ENCODE measurements around the gene SH2B2. TPM values are rescaled to one million over a fixed set of nuclear protein-coding genes. Genes with fewer than 3 reads are reported as not detected.

The SH2B2 gene
- total and polyA plus RNA-seq, 8 donors = 3.1 to 8.2 (median 3.9) TPM

- no peak overlapping the region for H3K27ac ChIP-seq
- ATAC-seq (no peak), DNase-seq (peak in 1 of 4 donors; percentile 48)
- H3K4me3 ChIP-seq = no peak overlapping the region
- TF ChIP-seq CTCF (IDR thresholded peaks at IDR 0.05) = no peak
- H3K36me3 ChIP-seq = peaks cover 0 to 10% of the 10 kb centered on the region in 2 donors
- no peaks in the 10 kb centered on the region for H3K27me3 ChIP-seq
- no peaks in the 10 kb centered on the region for H3K9me3 ChIP-seq
- H3K4me1 ChIP-seq = no peaks in the 10 kb centered on the region
- intact Hi-C loops (cut with DNase I) = no loop called here
Measured at GRCh38 chr7:102258073-102258748, 28.5 kb upstream of the SH2B2 start.

- Histone ChIP-seq H3K36me3 (peaks cover 0 to 8% of the 10 kb centered on the region in 2 donors), H3K9me3 (no peaks in the 10 kb centered on the region), H3K27ac (no peak overlapping the region), H3K27me3 (no peaks in the 10 kb centered on the region), H3K4me3 (no peak overlapping the region), H3K4me1 (no peaks in the 10 kb centered on the region)
- DNase-seq (no peak), ATAC-seq (no peak)
- no peak for TF ChIP-seq CTCF (IDR thresholded peaks at IDR 0.05)
- intact Hi-C loops (cut with DNase I) = no loop called here
Measured at GRCh38 chr7:102258749-102259107, 27.9 kb upstream of the SH2B2 start.

- Histone ChIP-seq H3K36me3 (no peaks in the 10 kb centered on the region), H3K9me3 (no peaks in the 10 kb centered on the region), H3K4me3 (no peak overlapping the region), H3K4me1 (no peaks in the 10 kb centered on the region), H3K27ac (no peak overlapping the region), H3K27me3 (no peaks in the 10 kb centered on the region)
- intact Hi-C loops (cut with DNase I) = no loop called here
- DNase-seq (peak in 2 of 4 donors; percentile 28 to 51), ATAC-seq (peak; percentile 17)
- no peak for TF ChIP-seq CTCF (IDR thresholded peaks at IDR 0.05)
Measured at GRCh38 chr7:102260856-102261255, 25.8 kb upstream of the SH2B2 start.

- no peak for ATAC-seq
- intact Hi-C loops (cut with DNase I) = no loop called here
- no peak overlapping the region for H3K27ac ChIP-seq
Measured at GRCh38 chr7:102261451-102261850, 25.2 kb upstream of the SH2B2 start.

GRCh38 chr7:102262546-102262945 lies 24.1 kb upstream of the SH2B2 start:
- no peak overlapping the region for H3K4me3 ChIP-seq
- no peak for TF ChIP-seq CTCF (IDR thresholded peaks at IDR 0.05)
- no peak overlapping the region for H3K27ac ChIP-seq
- H3K27me3 ChIP-seq = no peaks in the 10 kb centered on the region
- ATAC-seq = no peak
- H3K36me3 ChIP-seq = no peaks in the 10 kb centered on the region
- intact Hi-C loops (cut with DNase I) = no loop called here
- DNase-seq = no peak
- no peaks in the 10 kb centered on the region for H3K4me1 ChIP-seq
- H3K9me3 ChIP-seq = no peaks in the 10 kb centered on the region

More at GRCh38 chr7:102261451-102261850, 25.2 kb upstream of the SH2B2 start:
- no peaks in the 10 kb centered on the region for H3K27me3 ChIP-seq
- no peaks in the 10 kb centered on the region for H3K36me3 ChIP-seq
- no peaks in the 10 kb centered on the region for H3K9me3 ChIP-seq
- TF ChIP-seq CTCF (IDR thresholded peaks at IDR 0.05) = no peak
- no peaks in the 10 kb centered on the region for H3K4me1 ChIP-seq
- DNase-seq = no peak
- no peak overlapping the region for H3K4me3 ChIP-seq
